Stimulated activated naive CD4-positive, alpha-beta T cell treated with Interleukin-2 at 50 U/mL for 16 hours (primary cell): Measurements from ENCODE around the gene ARHGEF1.
"Not testable (repeated sequence)": the region's sequence is repeated elsewhere in the genome, so short reads cannot be mapped to it uniquely, and the experiment has no call there.

Experiments used
- DNase-seq: peaks from one replicate; lab custom pipeline; 2025; lab: John Stamatoyannopoulos, UW

ARHGEF1 gene

DNA sequence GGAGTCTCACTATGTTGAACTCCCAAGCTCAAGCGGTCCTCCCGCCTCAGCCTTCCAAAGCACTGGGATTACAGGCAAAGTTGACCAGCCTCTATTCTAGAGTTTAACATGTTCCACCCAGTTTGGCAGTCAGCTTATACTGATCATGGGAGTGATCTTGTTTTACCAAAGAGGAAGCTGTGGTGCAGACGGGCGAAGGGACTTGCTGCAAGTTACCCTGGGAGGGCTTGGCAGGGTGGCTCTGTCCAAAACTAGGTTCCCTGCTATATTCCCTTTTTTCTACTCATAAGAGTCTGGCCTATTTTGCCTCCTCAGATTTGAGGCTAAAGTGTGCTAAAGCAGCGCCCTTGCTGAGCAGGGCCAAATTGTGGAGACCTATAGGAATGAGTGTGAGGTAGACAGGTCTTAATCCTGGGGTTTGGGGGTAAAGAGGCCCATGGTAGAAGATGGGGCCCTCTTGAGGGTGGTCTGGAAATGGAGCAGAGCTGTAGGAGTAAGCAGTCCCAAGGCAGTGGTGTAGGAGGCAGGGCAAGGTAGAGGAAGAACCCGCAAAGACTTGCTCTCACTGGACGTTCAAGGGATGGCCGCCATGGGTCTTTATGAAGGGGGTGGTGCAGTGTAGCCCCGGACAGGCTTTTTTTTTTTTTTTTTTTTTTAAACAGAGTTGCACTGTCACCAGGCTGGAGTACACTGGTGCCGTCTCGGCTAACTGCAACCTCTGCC, 19.6 kb upstream of the ARHGEF1 start:
- no peak for DNase-seq

DNA sequence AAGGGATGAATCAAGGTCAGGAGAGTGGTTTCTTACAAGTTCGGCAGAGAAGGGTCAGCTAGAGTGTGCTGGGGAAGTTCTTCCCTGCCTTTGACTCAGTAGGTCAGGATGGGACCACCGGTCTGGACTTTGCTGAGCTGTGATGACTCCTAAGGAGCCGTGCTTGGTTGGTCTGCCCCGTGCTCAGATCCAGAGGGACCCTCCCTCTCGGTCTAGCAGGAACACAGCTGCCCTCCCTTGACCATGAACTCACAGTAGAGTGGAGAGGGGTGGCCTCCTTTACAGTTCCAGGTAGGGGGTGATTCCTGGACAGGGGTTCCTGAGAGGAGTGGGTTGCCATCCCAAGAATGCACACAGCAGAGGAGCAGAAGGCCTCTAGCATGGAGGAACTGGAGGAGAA, 18.6 kb upstream of the ARHGEF1 start:
- no peak for DNase-seq

GRCh38 chr19:41866284-41866683, 16.7 kb upstream of the ARHGEF1 start:
- no peak for DNase-seq

DNA sequence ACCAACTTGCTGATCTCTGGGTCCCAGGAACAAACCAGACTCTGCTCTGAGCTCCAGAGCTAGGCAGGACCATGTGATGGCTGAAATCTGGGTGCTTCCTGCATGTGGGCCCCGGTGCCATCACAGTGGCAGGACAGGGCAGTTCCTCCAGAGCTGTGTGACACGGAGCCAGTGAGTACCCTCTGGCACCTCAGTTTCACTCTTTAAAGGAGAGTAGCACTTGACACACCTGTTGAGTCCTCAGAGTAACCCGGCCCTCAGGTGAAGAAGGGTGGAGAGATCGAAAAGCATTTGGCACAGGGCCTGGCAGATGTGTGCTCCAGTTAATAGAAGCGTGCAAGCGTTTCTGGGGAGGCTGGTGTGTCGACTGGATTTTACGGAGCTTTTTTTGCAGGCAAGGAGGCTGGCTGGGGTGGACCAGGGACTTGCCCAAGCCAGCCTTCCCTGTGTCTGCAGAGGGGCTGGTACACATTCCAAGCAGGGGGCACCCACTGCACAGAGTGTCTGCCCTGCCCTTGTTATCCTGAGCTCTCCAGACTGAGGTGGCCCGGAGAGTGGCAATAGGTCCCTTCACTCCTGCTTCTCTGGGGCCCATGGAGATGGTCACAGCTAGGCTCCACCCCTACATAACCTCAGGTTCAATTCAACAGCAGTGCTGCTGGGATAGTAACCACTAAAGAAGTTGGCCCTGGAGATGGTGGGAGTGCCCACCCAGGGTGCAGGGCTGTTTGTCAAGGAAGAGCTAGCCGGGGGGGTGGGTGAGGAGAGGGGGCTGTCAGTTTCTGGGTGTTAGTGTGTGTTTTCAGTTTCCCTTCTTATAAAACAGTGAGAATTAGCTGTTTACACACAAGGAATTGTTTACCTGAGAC, 14.6 kb upstream of the ARHGEF1 start:
- DNase-seq: no peak

GRCh38 chr19:41868989-41869300, 14.0 kb upstream of the ARHGEF1 start:
- no peak for DNase-seq

GRCh38 chr19:41869374-41869955, 13.5 kb upstream of the ARHGEF1 start:
- no peak for DNase-seq

- DNase-seq: no peak
Observed at GRCh38 chr19:41870401-41870873, 12.5 kb upstream of the ARHGEF1 start.

GRCh38 chr19:41871573-41872383, 11.2 kb upstream of the ARHGEF1 start:
- peak; percentile 63 for DNase-seq

GRCh38 chr19:41872384-41872774, 10.6 kb upstream of the ARHGEF1 start:
- DNase-seq: no peak

DNA sequence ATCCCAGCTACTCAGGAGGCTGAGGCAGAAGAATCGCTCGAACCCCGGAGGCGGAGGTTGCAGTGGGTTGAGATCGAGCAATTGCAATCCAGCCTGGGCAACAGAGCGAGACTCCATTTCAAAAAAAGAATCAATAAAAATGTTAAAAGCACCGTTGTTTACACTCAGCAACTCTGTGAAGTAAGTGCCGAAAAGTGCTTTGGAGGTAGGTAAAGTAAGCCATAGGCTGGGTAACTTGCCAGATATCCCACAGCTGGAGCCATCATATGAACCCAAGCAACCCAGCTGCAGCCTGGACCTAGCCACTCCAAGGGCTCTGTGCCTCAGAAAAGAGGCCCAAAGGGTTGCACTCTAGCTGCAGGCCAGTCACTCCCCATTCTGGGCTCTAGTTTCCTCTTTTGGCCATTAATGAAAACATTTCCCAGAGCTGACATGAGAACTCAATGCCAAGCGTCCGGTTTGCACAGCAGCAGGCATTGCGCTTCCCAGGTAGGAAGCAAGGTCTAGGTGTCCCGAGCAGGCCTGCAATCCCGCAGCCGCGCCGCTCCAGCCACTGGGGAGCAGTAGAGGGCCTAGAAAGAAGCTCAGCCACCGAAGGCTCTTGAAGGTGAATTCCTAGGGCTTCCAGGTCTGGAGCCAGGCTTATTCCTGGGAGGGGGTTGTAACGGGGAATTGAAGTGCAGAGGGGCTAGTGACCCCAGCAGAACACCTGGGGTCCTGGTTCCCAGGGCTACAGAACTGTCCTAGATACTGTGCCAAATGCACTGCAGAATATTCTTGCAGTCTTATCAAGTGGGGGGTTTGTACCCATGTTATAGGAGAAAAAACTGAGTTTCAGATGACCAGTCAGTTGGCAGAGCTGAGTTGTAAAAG, 10.0 kb upstream of the ARHGEF1 start:
- peak; percentile 53 for DNase-seq

GRCh38 chr19:41875973-41876372, 7.0 kb upstream of the ARHGEF1 start:
- DNase-seq: not testable (repeated sequence)

GRCh38 chr19:41876847-41877832, 5.8 kb upstream of the ARHGEF1 start, which contains the start of gene CD79A:
Gene CD79A (plus strand): TSS chr19:41877279. CDS start chr19:41877305, 26 bp downstream.
- DNase-seq: no peak

DNA sequence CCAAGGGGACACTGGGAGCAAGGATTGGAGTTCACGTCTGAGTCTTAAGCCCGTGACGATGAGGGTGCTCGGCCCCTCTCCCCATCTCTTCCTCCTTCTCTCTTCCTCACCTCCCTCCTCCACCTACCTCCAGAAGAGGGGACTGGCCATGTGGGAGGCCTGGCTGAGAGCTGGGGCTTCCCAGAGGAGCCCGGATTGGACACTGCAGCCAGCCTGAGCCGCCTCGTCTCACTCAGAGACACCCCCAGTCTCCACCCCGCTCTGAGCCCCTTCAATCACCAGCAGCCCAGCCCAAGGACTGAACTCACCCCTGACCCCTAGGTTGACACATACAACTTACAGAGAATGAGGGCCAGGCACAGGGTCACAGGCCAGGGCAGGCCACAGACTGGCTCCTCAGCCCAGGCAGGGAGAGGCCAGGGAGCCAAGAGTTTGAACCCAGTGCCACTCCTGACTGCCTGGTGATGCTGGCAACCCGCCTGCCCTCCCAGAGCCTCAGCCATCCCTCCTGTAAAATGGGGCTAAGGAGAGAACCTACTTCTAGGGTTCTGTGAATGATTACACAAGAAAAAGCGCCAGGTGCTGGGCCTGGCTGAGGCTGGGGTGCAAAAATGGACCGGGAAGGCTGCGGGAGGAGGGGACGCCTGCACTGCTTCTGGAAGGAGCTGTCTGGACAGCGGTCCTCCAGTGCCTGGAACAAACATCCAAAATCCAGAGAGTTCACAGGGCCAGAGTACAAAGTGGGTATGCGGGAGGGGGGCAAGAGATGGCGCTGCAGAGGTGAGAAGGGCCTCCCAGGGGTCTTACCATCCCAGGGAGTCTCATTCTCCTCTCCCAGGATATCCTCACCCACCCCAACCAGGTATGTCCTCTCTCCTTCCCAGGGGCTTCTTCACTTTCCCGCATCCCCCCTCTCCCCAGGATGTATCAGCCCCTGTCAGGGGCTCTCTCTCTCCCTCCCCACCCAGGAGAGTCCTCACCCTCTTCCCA, 4.8 kb upstream of the ARHGEF1 start:
- no peak for DNase-seq

DNA sequence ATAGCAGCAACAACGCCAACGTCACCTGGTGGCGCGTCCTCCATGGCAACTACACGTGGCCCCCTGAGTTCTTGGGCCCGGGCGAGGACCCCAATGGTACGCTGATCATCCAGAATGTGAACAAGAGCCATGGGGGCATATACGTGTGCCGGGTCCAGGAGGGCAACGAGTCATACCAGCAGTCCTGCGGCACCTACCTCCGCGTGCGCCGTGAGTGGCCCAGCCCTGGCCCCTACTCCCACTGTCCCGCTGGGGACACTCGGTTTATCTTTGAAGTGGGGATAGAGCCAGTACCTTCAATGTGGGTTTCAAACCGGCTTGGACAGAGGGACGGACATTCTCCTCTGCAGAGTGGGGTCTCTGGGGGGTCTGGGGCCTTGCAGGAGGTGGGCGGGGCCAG, 3.9 kb upstream of the ARHGEF1 start:
- no peak for DNase-seq

GRCh38 chr19:41879670-41880328, 3.2 kb upstream of the ARHGEF1 start:
- no peak for DNase-seq

- no peak for DNase-seq
Observed at GRCh38 chr19:41880329-41880708, 2.7 kb upstream of the ARHGEF1 start.

- DNase-seq: no peak
Observed at GRCh38 chr19:41883463-41883820, 458 bp downstream of the ARHGEF1 start.
